HG02610 (cell line): ENCODE data around the gene GRIP1.

Source experiments
- ATAC-seq: cut with Tn5 transposase; IDR thresholded peaks from one replicate; pipeline ENCODE4 v1.9.1; 2021; ENCODE audit warnings: mild to moderate bottlenecking, moderate library complexity; ENCODE audit not compliant: unreplicated experiment

The GRIP1 gene

DNA sequence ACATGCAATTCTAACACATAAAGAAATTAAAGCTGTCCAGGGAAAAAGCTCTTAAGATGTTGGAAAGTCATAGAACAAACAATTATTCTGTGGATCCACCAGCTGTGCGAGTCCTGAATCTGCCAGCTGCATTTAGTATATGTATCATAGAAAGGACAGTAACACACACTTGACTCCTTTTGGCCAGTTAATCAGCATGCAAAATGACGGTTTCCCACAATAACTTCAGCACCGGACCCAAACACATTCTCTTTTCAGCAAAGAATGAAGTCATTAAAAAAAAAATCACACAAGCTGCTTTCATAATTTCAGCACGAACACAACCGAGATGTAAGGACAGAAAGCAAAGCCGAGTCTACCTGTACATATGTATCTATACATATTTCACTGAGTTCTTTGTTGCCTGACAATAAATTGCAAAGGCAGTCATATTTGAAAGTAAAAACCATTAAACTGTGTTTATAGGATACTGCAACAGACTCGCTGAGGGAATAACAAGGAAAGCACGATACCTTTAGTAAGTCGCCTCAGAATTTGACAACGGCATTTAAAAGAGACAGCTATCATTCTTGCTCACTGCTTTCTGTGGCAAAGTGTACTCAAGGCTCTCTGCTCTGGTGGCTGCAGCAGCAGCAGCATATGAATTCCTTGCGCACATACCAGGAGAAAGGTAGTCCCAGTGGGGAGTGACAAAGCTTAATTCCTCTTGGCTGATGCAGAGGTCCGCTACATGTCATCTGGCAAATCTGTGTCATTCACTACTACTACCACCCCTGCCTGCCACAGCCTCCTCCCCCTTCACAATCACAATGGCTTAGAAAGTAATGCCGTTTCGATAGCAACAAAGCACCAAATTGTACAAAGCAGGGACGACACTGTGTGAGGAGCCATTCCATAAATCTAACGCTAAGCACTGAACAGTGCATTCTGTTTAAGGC is at the start of gene GRIP1:
Gene GRIP1 (minus strand): TSS at position 739 of the 938 bp plus-strand sequence. CDS start 172 bp downstream, at position 567.
- no peak for ATAC-seq

DNA sequence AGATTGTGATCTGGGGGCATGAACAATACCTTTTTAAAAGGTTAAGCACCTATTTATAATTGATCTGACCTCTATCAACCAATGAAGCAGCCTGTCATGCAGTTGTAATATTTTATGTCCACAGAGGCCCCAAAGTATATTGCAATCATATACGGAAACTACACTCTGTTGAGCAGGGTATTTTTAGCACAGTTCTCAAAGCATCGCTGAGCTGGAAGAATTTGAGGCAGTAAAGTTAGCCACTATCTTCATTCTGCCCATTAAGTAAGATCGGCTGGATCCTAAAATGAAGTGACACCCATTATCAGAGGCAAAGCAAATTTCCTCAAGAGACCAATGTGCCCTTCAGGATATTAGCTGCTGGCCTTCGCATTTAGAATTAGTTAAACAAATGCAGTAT is 47.7 kb upstream of the GRIP1 start:
- no peak for ATAC-seq

GRCh38 chr12:66725031-66725430 is 46.2 kb upstream of the GRIP1 start:
- no peak for ATAC-seq

GRCh38 chr12:66724616-66725015 is 45.7 kb upstream of the GRIP1 start:
- no peak for ATAC-seq

DNA sequence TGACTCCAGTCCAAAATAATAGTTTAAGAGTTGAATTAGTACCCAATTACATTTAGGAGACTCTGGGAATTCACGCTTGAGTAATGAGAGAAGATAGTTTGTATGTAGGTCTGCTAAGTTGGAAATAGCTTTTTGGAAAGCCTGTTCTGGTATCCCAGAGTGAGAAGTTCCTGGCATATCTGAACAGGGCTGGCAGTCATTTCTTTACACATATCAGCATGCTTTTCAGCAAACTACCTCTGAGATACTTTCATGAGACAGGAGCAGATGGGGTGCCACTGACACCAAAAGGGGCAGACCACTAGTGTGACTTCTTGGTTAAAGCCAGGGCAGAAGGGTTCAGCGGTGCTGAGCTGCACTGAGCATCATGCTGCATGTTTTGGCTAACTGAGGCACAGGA is 45.1 kb upstream of the GRIP1 start:
- ATAC-seq: no peak

- no peak for ATAC-seq
Measured at GRCh38 chr12:66719862-66720261, 41.0 kb upstream of the GRIP1 start.

- ATAC-seq: no peak
Measured at GRCh38 chr12:66717036-66717673, 38.3 kb upstream of the GRIP1 start.

DNA sequence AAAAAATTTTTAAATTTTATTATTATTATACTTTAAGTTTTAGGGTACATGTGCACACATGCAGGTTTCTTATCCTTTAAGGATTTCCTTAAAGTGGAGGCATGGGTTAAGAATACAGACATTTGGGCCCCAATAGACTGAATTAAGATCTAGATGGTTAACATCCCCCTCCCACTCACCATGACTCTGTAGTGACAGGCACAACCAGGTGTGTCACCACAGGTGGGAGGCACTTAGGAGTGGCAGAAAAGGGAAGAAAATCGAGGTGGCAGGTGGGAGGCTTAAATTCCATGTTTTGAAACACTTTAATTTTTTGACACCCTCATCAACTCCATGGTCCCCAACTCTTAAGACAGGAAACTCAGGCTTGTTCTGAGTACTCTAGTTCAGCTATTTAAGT is 37.6 kb upstream of the GRIP1 start:
- ATAC-seq: no peak

DNA sequence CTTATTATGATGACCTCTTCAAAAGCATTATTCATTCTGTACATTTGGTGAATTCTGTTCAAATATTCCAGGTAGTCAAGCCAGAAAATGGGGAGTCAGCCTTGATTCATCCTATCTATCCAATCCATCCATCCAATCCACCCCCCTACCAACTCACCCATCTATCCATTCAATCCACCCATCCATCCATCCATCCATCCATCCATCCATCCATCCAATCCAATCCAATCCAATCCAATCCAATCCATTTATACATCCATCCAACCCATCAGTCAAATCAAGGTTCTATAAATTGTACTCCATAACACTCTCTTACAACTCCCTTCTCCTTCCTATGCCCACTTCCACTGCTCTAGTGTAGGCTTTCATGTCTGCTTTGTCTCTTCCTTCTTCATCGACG is 35.8 kb upstream of the GRIP1 start:
- ATAC-seq: no peak

GRCh38 chr12:66713984-66714383 is 35.1 kb upstream of the GRIP1 start:
- ATAC-seq: peak; percentile 39

GRCh38 chr12:66709893-66710292 is 31.0 kb upstream of the GRIP1 start:
- ATAC-seq: no peak

DNA sequence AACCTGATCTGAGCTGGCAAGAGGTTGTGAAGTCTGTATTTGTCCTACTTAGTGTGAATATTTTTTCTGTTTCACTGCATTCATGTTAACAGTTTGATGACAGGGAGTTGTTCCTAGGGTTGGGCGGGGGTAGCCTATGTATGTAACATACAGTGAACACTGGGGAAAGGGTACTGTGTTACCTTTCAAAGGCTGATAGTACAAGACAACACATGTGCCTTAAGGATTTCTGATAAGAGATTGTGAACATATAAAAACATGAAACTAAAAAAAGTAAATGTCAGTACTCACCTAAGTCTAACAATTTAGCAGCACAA is 30.5 kb upstream of the GRIP1 start:
- ATAC-seq: no peak

GRCh38 chr12:66708704-66709456 is 30.0 kb upstream of the GRIP1 start:
- no peak for ATAC-seq

- ATAC-seq: no peak
Measured at GRCh38 chr12:66707002-66707697, 28.3 kb upstream of the GRIP1 start.

- ATAC-seq: no peak
Measured at GRCh38 chr12:66699738-66700482, 21.0 kb upstream of the GRIP1 start.

- ATAC-seq: no peak
Measured at GRCh38 chr12:66698558-66698957, 19.7 kb upstream of the GRIP1 start.

GRCh38 chr12:66697404-66697803 is 18.5 kb upstream of the GRIP1 start:
- ATAC-seq: no peak

GRCh38 chr12:66694666-66695613 is 16.1 kb upstream of the GRIP1 start:
- ATAC-seq: no peak

DNA sequence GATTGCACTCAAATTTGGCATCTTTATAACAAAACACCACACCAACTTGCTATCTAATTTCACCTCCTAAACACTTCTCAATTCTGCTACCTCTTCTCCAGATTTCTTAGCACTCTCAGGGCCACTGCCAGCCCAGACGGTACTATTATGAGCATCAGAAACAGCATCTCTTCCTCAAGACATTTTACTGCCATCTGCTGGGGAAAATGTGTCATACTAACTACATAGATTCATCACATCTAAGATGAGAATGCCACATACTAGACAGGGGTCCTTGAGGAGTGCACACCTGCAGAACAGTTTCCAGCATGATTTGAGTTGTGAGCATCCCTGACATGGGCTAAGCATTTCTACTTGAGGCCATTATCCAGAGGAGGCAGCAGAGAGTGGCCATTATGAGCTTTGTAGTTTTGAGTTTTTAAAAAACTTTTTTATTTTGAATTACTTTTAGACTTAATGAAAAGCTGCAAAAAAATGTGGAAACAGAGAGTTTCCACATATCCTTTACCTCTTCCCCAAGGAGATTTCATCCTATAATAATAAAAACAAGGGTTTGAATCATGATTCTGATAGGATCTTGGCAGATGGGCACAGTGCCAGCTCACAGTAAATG is 15.1 kb upstream of the GRIP1 start:
- peak; percentile 81 for ATAC-seq
